Neural cell (in vitro differentiated cells): ENCODE data around the gene GINS2. TPM values are rescaled to one million over a fixed set of nuclear protein-coding genes. Genes with fewer than 3 reads are reported as not detected.

Source experiments
- H2AFZ ChIP-seq: fragments of 200-600, 300-800 bp; sonication (generic), shearing (Covaris generic); 2 replicates; pipeline ENCODE4 v1.6.0; 2014; ENCODE audit warnings: low read depth, mild to moderate bottlenecking, antibody characterized with exemption, low read length, moderate library complexity
- H3F3A ChIP-seq: fragments of 200-600 bp; shearing (Covaris generic); 2 replicates; pipeline ENCODE4 v1.6.1; 2016; ENCODE audit warnings: mild to moderate bottlenecking, moderate library complexity, mixed read lengths, antibody characterized with exemption, low read length; ENCODE audit not compliant: insufficient read depth, poor library complexity, severe bottlenecking
- H3K27ac ChIP-seq: fragments of 200-600, 300-800 bp; sonication (generic), shearing (Covaris generic); 2 replicates; pipeline ENCODE4 v1.5.1; 2014; ENCODE audit warnings: mild to moderate bottlenecking, low read length, moderate library complexity
- H3K27me3 ChIP-seq: fragments of 300-800, 200-600 bp; sonication (generic), shearing (Covaris generic); 2 replicates; pipeline ENCODE4 v1.6.0; 2014; ENCODE audit warnings: mild to moderate bottlenecking, low read depth, low read length, moderate library complexity; ENCODE audit not compliant: insufficient read depth
- H3K36me3 ChIP-seq: fragments of 300-800, 200-600 bp; sonication (generic), shearing (Covaris generic); 2 replicates; pipeline ENCODE4 v1.5.1; 2014; ENCODE audit warnings: mild to moderate bottlenecking, antibody characterized with exemption, low read length, moderate library complexity; ENCODE audit not compliant: insufficient read depth
- H3K4me2 ChIP-seq: fragments of 300-800, 200-600 bp; sonication (generic), shearing (Covaris generic); 2 replicates; pipeline ENCODE4 v1.6.0; 2014; ENCODE audit warnings: mild to moderate bottlenecking, low read length
- H3K4me3 ChIP-seq: fragments of 300-800, 200-600 bp; sonication (generic), shearing (Covaris generic); 2 replicates; pipeline ENCODE4 v1.5.1; 2014; ENCODE audit warnings: mild to moderate bottlenecking, low read length, moderate library complexity
- H3K79me2 ChIP-seq: fragments of 200-600 bp; shearing (Covaris generic); replicated peaks from 2 replicates; pipeline ENCODE4 v1.6.0; 2014; ENCODE audit warnings: mild to moderate bottlenecking, low read length, moderate library complexity; ENCODE audit not compliant: insufficient read depth
- H3K9ac ChIP-seq: fragments of 300-800, 200-600 bp; sonication (generic), shearing (Covaris generic); 2 replicates; pipeline ENCODE4 v1.6.1; 2016; ENCODE audit warnings: mild to moderate bottlenecking, low read length, mixed read lengths
- H3K9me2 ChIP-seq: fragments of 200-600 bp; shearing (Covaris generic); 2 replicates; pipeline ENCODE4 v1.6.1; 2016; ENCODE audit warnings: mild to moderate bottlenecking, low read length, mixed read lengths; ENCODE audit not compliant: insufficient read depth
- H3K9me3 ChIP-seq: fragments of 200-600, 300-800 bp; sonication (generic), shearing (Covaris generic); 2 replicates; pipeline ENCODE4 v1.6.1; 2016; ENCODE audit warnings: mild to moderate bottlenecking, mixed run types, low read length, moderate library complexity, mixed read lengths
- H4K20me1 ChIP-seq: fragments of 200-600 bp; shearing (Covaris generic); 2 replicates; pipeline ENCODE4 v1.6.1; 2016; ENCODE audit warnings: mild to moderate bottlenecking, mixed run types; ENCODE audit not compliant: insufficient read depth
- EP300 ChIP-seq: fragments of 450-650 bp; conservative IDR thresholded peaks from 2 replicates; pipeline ENCODE4 v1.6.1; 2014; ENCODE audit warnings: antibody characterized with exemption, mild to moderate bottlenecking, moderate library complexity; ENCODE audit not compliant: poor library complexity, severe bottlenecking
- EZH2 ChIP-seq: fragments of 200-600, 300-800 bp; shearing (Covaris generic), sonication (generic); IDR thresholded peaks from 2 replicates; pipeline ENCODE4 v1.6.1; 2014; ENCODE audit warnings: antibody characterized with exemption, low read length, borderline replicate concordance, mild to moderate bottlenecking; ENCODE audit not compliant: insufficient read depth, poor library complexity, severe bottlenecking
- MXI1 ChIP-seq: fragments of 450-650 bp; conservative IDR thresholded peaks from 2 replicates; pipeline ENCODE4 v1.6.1; 2014; ENCODE audit warnings: antibody characterized with exemption, mild to moderate bottlenecking; ENCODE audit not compliant: poor library complexity, severe bottlenecking
- POLR2AphosphoS5 ChIP-seq: IDR thresholded peaks from 2 replicates; pipeline ENCODE4 v1.6.1; 2012
- RAD21 ChIP-seq: fragments of 450-650 bp; conservative IDR thresholded peaks from 2 replicates; pipeline ENCODE4 v1.6.1; 2014; ENCODE audit warnings: antibody characterized with exemption, mild to moderate bottlenecking, moderate library complexity
- SMC3 ChIP-seq: fragments of 450-650 bp; conservative IDR thresholded peaks from 2 replicates; pipeline ENCODE4 v1.6.1; 2014; ENCODE audit warnings: antibody characterized with exemption, mild to moderate bottlenecking, moderate library complexity; ENCODE audit not compliant: poor library complexity
- TAF1 ChIP-seq: IDR thresholded peaks from 2 replicates; pipeline ENCODE4 v1.6.1; 2012; ENCODE audit warnings: low read depth
- polyA plus RNA-seq: library from polyadenylated mRNA; depleted of rRNA; stranded (reverse); fragments of >200 nt; gene quantifications from 2 replicates; pipeline ENCODE4 v1.2.3, GENCODE V29; 2014
- TF ChIP-seq, protein P1 (sequence below): IDR thresholded peaks from 2 replicates; pipeline ENCODE4 v1.6.1; 2012; ENCODE audit warnings: borderline replicate concordance
- TF ChIP-seq, protein P2 (sequence below): fragments of 450-650 bp; IDR thresholded peaks from 2 replicates; pipeline ENCODE4 v1.5.1; 2014; ENCODE audit warnings: antibody characterized with exemption, mild to moderate bottlenecking, moderate library complexity; ENCODE audit not compliant: poor library complexity, severe bottlenecking

GINS2 gene
- polyA plus RNA-seq, 1 donor from 2014 or later: 9.2 TPM

DNA sequence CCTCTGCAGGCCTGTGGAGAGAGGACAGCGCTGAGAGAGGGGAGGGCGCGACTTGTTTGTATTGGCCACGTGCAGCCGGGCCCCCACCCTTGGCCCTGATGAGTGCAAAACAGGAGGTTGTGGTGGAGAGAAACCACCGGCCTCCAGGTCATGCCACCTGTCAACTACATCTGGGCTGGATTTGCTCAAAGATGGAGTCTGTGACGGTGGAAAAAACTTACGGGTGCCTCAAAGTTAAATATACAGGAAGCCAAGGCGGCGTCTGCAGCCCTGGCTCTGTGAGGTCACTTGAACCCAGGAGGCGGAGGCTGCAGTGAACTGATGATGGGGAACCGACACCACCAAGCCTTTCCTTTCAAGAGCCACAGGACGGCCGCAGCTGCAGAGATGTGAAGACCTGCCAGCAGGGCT is 46.5 kb upstream of the GINS2 start:
- Histone ChIP-seq H3K9ac (no peak overlapping the region), H2AFZ (no peak overlapping the region), H3K36me3 (no peaks in the 10 kb centered on the region), H3F3A (no peaks in the 10 kb centered on the region), H3K79me2 (no peaks in the 10 kb centered on the region), H3K27me3 (no peaks in the 10 kb centered on the region), H3K4me2 (no peak overlapping the region), H4K20me1 (no peaks in the 10 kb centered on the region), H3K9me3 (no peaks in the 10 kb centered on the region), H3K27ac (no peak overlapping the region), H3K9me2 (no peaks in the 10 kb centered on the region), H3K4me3 (no peak overlapping the region)
- TF ChIP-seq RAD21 (no peak), TAF1 (no peak)

DNA sequence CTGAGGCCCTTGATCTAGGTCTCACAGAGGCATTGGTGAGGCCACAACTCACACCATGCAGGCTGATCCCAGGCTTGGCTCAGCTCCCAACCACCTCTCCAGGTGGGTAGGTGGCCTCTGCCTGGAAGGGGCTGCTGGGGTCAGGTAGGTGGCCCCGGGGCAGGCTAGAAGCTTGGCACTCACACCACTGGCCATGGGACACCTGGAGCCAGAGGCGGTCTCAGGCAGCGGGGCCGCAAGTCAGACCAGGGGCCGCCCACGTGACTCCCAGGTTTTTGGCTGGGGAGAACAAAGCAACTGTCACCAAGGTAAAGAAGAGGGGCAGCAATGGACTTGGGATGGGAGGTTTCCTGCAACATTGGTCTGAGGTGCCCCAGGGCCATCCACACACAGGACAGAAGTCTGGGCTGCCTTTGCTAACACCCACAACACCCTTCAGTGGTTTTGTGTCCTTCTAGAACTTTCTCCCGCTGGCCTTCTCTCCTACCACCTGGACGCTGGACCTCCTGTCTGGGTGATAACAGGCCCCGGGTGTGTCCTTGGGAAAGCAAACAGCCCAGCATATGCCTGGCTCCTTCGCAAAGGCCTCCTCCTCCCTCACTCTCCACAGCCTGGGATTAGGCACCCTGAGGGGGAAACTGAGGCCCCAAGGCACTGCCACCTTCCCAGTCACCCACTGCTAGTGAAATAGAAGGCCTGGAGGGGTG is 45.7 kb upstream of the GINS2 start:
- no peaks in the 10 kb centered on the region for H3K79me2 ChIP-seq
- H3K4me3 ChIP-seq: no peak overlapping the region
- no peaks in the 10 kb centered on the region for H4K20me1 ChIP-seq
- H3K4me2 ChIP-seq: no peak overlapping the region
- no peak overlapping the region for H3K9ac ChIP-seq
- no peaks in the 10 kb centered on the region for H3F3A ChIP-seq
- no peaks in the 10 kb centered on the region for H3K9me3 ChIP-seq
- TF ChIP-seq TAF1 (no peak), MXI1 (no peak), POLR2AphosphoS5 (no peak), SMC3 (no peak), RAD21 (no peak), EP300 (no peak), EZH2 (no peak)
- TF ChIP-seq, protein P1, sequence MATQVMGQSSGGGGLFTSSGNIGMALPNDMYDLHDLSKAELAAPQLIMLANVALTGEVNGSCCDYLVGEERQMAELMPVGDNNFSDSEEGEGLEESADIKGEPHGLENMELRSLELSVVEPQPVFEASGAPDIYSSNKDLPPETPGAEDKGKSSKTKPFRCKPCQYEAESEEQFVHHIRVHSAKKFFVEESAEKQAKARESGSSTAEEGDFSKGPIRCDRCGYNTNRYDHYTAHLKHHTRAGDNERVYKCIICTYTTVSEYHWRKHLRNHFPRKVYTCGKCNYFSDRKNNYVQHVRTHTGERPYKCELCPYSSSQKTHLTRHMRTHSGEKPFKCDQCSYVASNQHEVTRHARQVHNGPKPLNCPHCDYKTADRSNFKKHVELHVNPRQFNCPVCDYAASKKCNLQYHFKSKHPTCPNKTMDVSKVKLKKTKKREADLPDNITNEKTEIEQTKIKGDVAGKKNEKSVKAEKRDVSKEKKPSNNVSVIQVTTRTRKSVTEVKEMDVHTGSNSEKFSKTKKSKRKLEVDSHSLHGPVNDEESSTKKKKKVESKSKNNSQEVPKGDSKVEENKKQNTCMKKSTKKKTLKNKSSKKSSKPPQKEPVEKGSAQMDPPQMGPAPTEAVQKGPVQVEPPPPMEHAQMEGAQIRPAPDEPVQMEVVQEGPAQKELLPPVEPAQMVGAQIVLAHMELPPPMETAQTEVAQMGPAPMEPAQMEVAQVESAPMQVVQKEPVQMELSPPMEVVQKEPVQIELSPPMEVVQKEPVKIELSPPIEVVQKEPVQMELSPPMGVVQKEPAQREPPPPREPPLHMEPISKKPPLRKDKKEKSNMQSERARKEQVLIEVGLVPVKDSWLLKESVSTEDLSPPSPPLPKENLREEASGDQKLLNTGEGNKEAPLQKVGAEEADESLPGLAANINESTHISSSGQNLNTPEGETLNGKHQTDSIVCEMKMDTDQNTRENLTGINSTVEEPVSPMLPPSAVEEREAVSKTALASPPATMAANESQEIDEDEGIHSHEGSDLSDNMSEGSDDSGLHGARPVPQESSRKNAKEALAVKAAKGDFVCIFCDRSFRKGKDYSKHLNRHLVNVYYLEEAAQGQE: no peak
- TF ChIP-seq, protein P2, sequence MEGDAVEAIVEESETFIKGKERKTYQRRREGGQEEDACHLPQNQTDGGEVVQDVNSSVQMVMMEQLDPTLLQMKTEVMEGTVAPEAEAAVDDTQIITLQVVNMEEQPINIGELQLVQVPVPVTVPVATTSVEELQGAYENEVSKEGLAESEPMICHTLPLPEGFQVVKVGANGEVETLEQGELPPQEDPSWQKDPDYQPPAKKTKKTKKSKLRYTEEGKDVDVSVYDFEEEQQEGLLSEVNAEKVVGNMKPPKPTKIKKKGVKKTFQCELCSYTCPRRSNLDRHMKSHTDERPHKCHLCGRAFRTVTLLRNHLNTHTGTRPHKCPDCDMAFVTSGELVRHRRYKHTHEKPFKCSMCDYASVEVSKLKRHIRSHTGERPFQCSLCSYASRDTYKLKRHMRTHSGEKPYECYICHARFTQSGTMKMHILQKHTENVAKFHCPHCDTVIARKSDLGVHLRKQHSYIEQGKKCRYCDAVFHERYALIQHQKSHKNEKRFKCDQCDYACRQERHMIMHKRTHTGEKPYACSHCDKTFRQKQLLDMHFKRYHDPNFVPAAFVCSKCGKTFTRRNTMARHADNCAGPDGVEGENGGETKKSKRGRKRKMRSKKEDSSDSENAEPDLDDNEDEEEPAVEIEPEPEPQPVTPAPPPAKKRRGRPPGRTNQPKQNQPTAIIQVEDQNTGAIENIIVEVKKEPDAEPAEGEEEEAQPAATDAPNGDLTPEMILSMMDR: no peak
- H2AFZ ChIP-seq: no peak overlapping the region
- H3K27ac ChIP-seq: no peak overlapping the region
- H3K36me3 ChIP-seq: no peaks in the 10 kb centered on the region
- no peaks in the 10 kb centered on the region for H3K27me3 ChIP-seq
- H3K9me2 ChIP-seq: no peaks in the 10 kb centered on the region
